DND-41 (cell line): Measurements from ENCODE around the gene ERAP2.

Experiments used
- ATAC-seq: fragments of 200-7000 bp; cut with Tn5 transposase; 3 replicates; pipeline ENCODE4 v1.9.1; 2021; ENCODE audit warnings: low read depth; ENCODE audit not compliant: insufficient read depth
- DNase-seq: peaks from one replicate; pipeline ENCODE4 v3.0.0-alpha.2; 2020
- H2AFZ ChIP-seq: 2 replicates; pipeline ENCODE4 v1.6.0; 2012; ENCODE audit warnings: low read depth, low read length
- H3K27ac ChIP-seq: 2 replicates; pipeline ENCODE4 v1.5.1; 2012; ENCODE audit warnings: low read length, inconsistent platforms
- H3K27me3 ChIP-seq: fragments of 200-600 bp; sonication (generic); 2 replicates; pipeline ENCODE4 v1.6.0; 2012; ENCODE audit warnings: low read length, mild to moderate bottlenecking, inconsistent platforms; ENCODE audit not compliant: insufficient read depth, poor library complexity
- H3K36me3 ChIP-seq: 2 replicates; pipeline ENCODE4 v1.5.1; 2012; ENCODE audit warnings: low read length, inconsistent platforms; ENCODE audit not compliant: insufficient read depth
- H3K4me1 ChIP-seq: 2 replicates; pipeline ENCODE4 v1.5.1; 2012; ENCODE audit warnings: mild to moderate bottlenecking, low read length; ENCODE audit not compliant: insufficient read depth
- H3K4me2 ChIP-seq: 2 replicates; pipeline ENCODE4 v1.6.0; 2012; ENCODE audit warnings: mild to moderate bottlenecking, moderate library complexity, low read length, inconsistent platforms; ENCODE audit not compliant: insufficient read depth
- H3K4me3 ChIP-seq, 2 experiments: fragments of 200-600 bp in 1 of 2; shearing (Covaris generic) in 1 of 2; 2 replicates each; pipeline ENCODE4 v1.5.1; 2012 to 2016; ENCODE audit warnings: inconsistent platforms in 2 of 2, low read length in 2 of 2, mild to moderate bottlenecking in 2 of 2, low read depth in 1 of 2, moderate library complexity in 1 of 2
- H3K79me2 ChIP-seq: 2 replicates; pipeline ENCODE4 v1.6.0; 2012; ENCODE audit warnings: low read length, inconsistent platforms; ENCODE audit not compliant: insufficient read depth
- H3K9ac ChIP-seq: 2 replicates; pipeline ENCODE4 v1.6.0; 2012; ENCODE audit warnings: low read depth, mild to moderate bottlenecking, inconsistent platforms, low read length, moderate library complexity
- H3K9me3 ChIP-seq: 2 replicates; pipeline ENCODE4 v1.5.1; 2012; ENCODE audit warnings: low read length, moderate library complexity, mild to moderate bottlenecking, inconsistent platforms; ENCODE audit not compliant: insufficient read depth, severe bottlenecking
- H4K20me1 ChIP-seq: 2 replicates; pipeline ENCODE4 v1.6.0; 2012; ENCODE audit warnings: low read length; ENCODE audit not compliant: insufficient read depth
- EZH2 ChIP-seq: IDR thresholded peaks from 3 replicates; pipeline ENCODE4 v1.6.1; 2012; ENCODE audit warnings: borderline replicate concordance, low read depth, mild to moderate bottlenecking, moderate library complexity, low read length, inconsistent platforms; ENCODE audit not compliant: severe bottlenecking
- TF ChIP-seq, protein P1 (sequence below): IDR thresholded peaks from 2 replicates; pipeline ENCODE4 v1.5.1; 2012; ENCODE audit warnings: borderline replicate concordance, low read length, moderate library complexity, mild to moderate bottlenecking; ENCODE audit not compliant: poor library complexity, severe bottlenecking; ENCODE audit errors: extremely low read depth

Gene ERAP2

DNA sequence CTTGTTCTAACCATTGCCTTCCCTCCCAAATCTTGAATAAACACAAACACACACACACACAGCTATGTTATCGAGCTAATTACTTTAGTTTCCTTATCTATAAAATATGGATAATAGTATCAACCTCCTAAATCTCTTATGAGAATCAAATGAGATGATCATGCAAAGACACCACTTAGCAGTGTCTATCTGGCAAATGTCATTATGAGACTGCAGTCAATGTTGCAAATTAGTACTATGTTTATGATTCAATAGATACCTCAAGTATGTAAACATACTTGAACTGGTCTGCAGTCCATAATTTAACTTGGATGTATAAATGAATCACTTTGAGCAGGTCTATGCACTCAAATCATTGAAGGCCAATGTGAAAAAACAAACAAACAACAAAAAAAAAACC lies 22.2 kb upstream of the ERAP2 start:
- ATAC-seq, result no peak
- H3K4me3 ChIP-seq, result no peak overlapping the region

DNA sequence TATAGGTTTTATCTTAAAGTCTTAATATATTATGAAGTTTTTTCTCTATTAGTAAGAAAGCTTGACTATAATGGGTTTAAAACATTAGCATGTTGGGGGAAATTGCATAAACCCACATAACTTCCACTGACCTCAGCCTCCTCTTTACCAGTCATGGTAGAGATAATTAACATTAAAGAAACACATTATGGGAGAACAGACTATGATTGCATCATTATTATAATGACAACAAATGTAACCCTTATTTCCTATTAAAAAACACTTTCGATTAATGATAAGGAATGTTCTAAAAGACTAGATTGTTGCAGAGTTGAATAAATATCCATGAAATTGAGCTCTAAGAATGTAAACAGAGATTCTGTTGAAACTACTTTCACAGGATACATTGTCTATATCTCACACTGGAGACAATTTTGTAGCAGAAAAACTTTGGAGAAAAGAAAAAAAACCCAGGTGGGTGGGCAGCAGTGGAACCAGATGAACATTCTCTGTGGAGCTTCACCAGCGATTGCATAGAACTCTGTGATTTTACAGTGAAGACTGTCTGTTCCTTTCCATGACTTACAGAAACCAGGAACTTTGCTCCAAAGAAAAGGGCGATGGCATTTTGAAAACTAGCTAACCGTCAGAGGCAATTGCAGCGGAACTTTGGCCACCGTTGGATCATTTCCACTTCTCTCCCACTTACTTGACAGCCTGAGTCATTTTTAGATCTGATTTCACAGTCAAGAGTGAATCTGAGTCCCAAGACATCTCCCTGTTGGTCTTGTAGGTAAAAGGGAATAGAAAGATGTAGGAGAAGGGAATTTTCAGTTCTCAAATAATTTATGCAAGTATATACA lies 21.0 kb upstream of the ERAP2 start:
- no peak overlapping the region for H3K27ac ChIP-seq

More for the DNA sequence above, 22.2 kb upstream of the ERAP2 start:
- Histone ChIP-seq H3K4me1 (no peaks in the 10 kb centered on the region), H3K4me2 (no peak overlapping the region), H2AFZ (no peak overlapping the region), H3K27me3 (no peaks in the 10 kb centered on the region), H3K9ac (no peak overlapping the region), H3K36me3 (no peaks in the 10 kb centered on the region), H4K20me1 (no peaks in the 10 kb centered on the region), H3K9me3 (no peaks in the 10 kb centered on the region), H3K79me2 (no peaks in the 10 kb centered on the region), H3K27ac (no peak overlapping the region)
- TF ChIP-seq, protein P1, sequence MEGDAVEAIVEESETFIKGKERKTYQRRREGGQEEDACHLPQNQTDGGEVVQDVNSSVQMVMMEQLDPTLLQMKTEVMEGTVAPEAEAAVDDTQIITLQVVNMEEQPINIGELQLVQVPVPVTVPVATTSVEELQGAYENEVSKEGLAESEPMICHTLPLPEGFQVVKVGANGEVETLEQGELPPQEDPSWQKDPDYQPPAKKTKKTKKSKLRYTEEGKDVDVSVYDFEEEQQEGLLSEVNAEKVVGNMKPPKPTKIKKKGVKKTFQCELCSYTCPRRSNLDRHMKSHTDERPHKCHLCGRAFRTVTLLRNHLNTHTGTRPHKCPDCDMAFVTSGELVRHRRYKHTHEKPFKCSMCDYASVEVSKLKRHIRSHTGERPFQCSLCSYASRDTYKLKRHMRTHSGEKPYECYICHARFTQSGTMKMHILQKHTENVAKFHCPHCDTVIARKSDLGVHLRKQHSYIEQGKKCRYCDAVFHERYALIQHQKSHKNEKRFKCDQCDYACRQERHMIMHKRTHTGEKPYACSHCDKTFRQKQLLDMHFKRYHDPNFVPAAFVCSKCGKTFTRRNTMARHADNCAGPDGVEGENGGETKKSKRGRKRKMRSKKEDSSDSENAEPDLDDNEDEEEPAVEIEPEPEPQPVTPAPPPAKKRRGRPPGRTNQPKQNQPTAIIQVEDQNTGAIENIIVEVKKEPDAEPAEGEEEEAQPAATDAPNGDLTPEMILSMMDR, result no peak
- TF ChIP-seq EZH2, result no peak
- DNase-seq, result no peak

DNA sequence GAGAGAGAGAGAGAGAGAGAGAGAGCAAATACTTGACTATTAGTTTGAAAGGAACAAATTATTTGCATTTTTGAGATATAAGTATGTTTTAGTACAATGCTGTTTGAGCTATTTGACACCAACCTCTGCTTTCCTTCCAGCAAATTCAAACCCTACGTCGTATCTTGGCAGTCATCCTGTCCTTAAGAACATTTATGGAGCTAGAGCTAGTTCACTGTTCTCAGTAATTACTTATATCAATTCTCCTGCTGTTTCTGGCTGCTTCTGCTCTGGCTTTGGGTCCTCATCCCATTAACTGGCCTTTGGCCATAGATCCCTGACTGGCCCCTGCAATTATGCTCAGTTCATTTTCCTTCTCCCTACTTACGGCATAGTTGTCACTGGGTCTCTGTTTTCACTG lies 19.9 kb upstream of the ERAP2 start:
- Histone ChIP-seq H2AFZ (no peak overlapping the region), H4K20me1 (no peaks in the 10 kb centered on the region), H3K27me3 (no peaks in the 10 kb centered on the region), H3K4me1 (peaks cover 15% of the 10 kb centered on the region), H3K4me2 (no peak overlapping the region), H3K79me2 (no peaks in the 10 kb centered on the region), H3K9me3 (no peaks in the 10 kb centered on the region), H3K36me3 (no peaks in the 10 kb centered on the region), H3K4me3 (no peak overlapping the region), H3K27ac (no peak overlapping the region), H3K9ac (no peak overlapping the region)
- ATAC-seq (no peak), DNase-seq (no peak)
- TF ChIP-seq, protein P1, result no peak
- TF ChIP-seq EZH2, result no peak

More for the DNA sequence above, 21.0 kb upstream of the ERAP2 start:
- no peak overlapping the region for H3K4me2 ChIP-seq
- H3K9me3 ChIP-seq, result no peaks in the 10 kb centered on the region
- TF ChIP-seq, protein P1, result no peak
- no peak for TF ChIP-seq EZH2
- DNase-seq (no peak), ATAC-seq (no peak)
- H3K4me3 ChIP-seq, result no peak overlapping the region
- no peak overlapping the region for H3K9ac ChIP-seq
- no peak overlapping the region for H2AFZ ChIP-seq
- no peaks in the 10 kb centered on the region for H3K27me3 ChIP-seq
- peaks cover 4% of the 10 kb centered on the region for H3K4me1 ChIP-seq
- no peaks in the 10 kb centered on the region for H3K79me2 ChIP-seq
- no peaks in the 10 kb centered on the region for H3K36me3 ChIP-seq
- H4K20me1 ChIP-seq, result no peaks in the 10 kb centered on the region
